H1 (cell line): ENCODE results near the gene CLIC3. TPM values are rescaled to one million over a fixed set of nuclear protein-coding genes. Genes with fewer than 3 reads are reported as not detected.

Experiments
- CHD1 ChIP-seq: IDR thresholded peaks from 2 replicates; pipeline ENCODE4 v1.6.1; 2012; ENCODE audit warnings: low read depth, low read length, improper control_type of control experiment
- CHD2 ChIP-seq: IDR thresholded peaks from 2 replicates; pipeline ENCODE4 v1.6.1; 2012; ENCODE audit warnings: low read length, improper control_type of control experiment
- EP300 ChIP-seq, 2 experiments: IDR thresholded peaks; 1 replicate in 1 of 2; 2 replicates in 1 of 2; pipeline ENCODE4 v1.6.1; 2011 to 2012; ENCODE audit warnings: low read depth in 2 of 2, low read length in 2 of 2, mild to moderate bottlenecking in 2 of 2, borderline replicate concordance in 1 of 2, inconsistent platforms in 1 of 2, moderate library complexity in 1 of 2
- EZH2 ChIP-seq: fragments of 200-600 bp; sonication (generic); IDR thresholded peaks from 2 replicates; pipeline ENCODE4 v1.7.1; 2012; ENCODE audit warnings: low read depth, mild to moderate bottlenecking, moderate library complexity, low read length, inconsistent platforms; ENCODE audit not compliant: severe bottlenecking
- GTF2F1 ChIP-seq: IDR thresholded peaks from 2 replicates; pipeline ENCODE4 v1.6.1; 2012; ENCODE audit warnings: low read depth, low read length, improper control_type of control experiment, borderline replicate concordance
- RBBP5 ChIP-seq: IDR thresholded peaks from 2 replicates; pipeline ENCODE4 v1.7.1; 2012; ENCODE audit warnings: low read depth, mild to moderate bottlenecking, inconsistent platforms, low read length, moderate library complexity, borderline replicate concordance
- SP4 ChIP-seq: IDR thresholded peaks from 2 replicates; pipeline ENCODE4 v1.6.1; 2012; ENCODE audit warnings: low read length, inconsistent platforms
- polyA plus RNA-seq, 7 experiments: library from polyadenylated mRNA; depleted of rRNA in 3 of 7; stranded (reverse) in 5 of 7; unstranded in 2 of 7; fragments of >200 nt in 5 of 7; fragments of 200-250 nt in 2 of 7; gene quantifications; 1 replicate in 5 of 7; 2 replicates in 1 of 7; 4 replicates in 1 of 7; pipeline versions ENCODE4 v1.2.1 to v1.2.3, GENCODE V29; 2011 to 2013; ENCODE audit warnings: missing spikeins in 2 of 7, mixed read lengths in 2 of 7
- total RNA-seq: library from RNA; stranded (reverse); fragmentation: NEBNext Ultra II Directional; extraction: Animal tissue kit (Norgen Biotek cat#: 25700); gene quantifications from 2 replicates; pipeline ENCODE4 v1.2.1, GENCODE V29; 2021
- TF ChIP-seq, protein P1 (sequence below): IDR thresholded peaks from 2 replicates; pipeline ENCODE4 v1.6.1; 2012; ENCODE audit warnings: low read length, inconsistent platforms

The CLIC3 gene
- total and polyA plus RNA-seq, 2 of the 8 experiments (the other 6 are each of a cell fraction or from before 2014, with no cell fraction given) = 0.12 TPM; not detected in 1

DNA sequence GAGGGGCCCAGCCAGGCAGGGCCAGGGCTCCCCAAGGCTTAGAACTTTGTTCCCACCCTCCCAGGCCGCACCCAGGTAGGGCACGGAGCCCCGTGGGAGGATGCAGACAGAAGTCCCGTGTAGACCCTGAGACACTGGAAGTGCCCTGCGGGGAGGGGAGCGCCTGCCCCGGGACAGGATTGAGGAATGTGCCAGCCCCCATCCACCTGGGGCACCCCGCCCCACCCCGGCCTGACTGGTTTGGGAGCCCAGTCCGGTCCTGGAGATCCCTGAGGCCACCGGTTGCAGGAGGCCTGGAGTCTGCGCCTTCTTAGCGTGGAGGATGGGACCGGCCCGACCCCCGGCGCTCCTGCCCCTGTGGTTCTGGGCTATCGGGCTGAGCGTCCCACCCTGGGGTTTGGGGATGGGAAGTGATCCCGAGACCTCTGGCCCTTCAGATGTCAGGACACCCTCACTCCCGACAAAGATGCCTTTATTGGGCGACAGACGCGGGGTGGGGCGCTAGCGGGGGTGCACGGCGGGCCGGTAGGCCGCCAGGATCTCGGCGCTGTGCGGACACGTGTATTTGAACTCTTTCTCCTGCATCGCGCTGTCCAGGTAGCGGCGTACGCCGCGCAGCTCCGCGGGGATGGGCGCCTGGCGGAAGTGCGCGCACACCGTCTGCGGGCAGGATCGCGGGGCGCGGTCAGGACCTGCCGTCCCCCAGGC, 2.0 kb downstream of the CLIC3 start (continued):
- no peak for TF ChIP-seq EP300 (IDR thresholded peaks at IDR 0.05; ENCODE audit: borderline replicate concordance in 1 of 2, low read depth in 2 of 2, low read length in 2 of 2)
- TF ChIP-seq CHD1 = no peak
- TF ChIP-seq CHD2 = no peak
- no peak for TF ChIP-seq RBBP5
- TF ChIP-seq, protein P1, sequence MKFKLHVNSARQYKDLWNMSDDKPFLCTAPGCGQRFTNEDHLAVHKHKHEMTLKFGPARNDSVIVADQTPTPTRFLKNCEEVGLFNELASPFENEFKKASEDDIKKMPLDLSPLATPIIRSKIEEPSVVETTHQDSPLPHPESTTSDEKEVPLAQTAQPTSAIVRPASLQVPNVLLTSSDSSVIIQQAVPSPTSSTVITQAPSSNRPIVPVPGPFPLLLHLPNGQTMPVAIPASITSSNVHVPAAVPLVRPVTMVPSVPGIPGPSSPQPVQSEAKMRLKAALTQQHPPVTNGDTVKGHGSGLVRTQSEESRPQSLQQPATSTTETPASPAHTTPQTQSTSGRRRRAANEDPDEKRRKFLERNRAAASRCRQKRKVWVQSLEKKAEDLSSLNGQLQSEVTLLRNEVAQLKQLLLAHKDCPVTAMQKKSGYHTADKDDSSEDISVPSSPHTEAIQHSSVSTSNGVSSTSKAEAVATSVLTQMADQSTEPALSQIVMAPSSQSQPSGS = no peak
- no peak for TF ChIP-seq SP4
- TF ChIP-seq EZH2 = no peak
- TF ChIP-seq GTF2F1 = no peak
